Measurements from ENCODE around the gene FOXO6.

GRCh38 chr1:41390573-41390972 is 29.3 kb downstream of the FOXO6 start:
- TF ChIP-seq ESRRA (CRISPR knock-in tag; IDR thresholded peaks at IDR 0.05; ENCODE audit: borderline replicate concordance) (no peak), CTCF (IDR thresholded peaks at IDR 0.05) (no peak), SP1 (CRISPR knock-in tag; conservative IDR thresholded peaks at IDR 0.05) (no peak), USF2 (CRISPR knock-in tag; IDR thresholded peaks at IDR 0.05) (no peak), FOXP4 (CRISPR knock-in tag; IDR thresholded peaks at IDR 0.05) (no peak), SOX15 (CRISPR knock-in tag; IDR thresholded peaks at IDR 0.05) (no peak), ZBTB21 (CRISPR knock-in tag; IDR thresholded peaks at IDR 0.05; ENCODE audit: borderline replicate concordance) (no peak), JAZF1 (CRISPR knock-in tag; IDR thresholded peaks at IDR 0.05) (no peak), ZNF219 (CRISPR knock-in tag; IDR thresholded peaks at IDR 0.05; ENCODE audit: borderline replicate concordance) (no peak)
